CD14-positive monocyte (primary cell): ENCODE results near the gene NDUFA8. TPM values are rescaled to one million over a fixed set of nuclear protein-coding genes. Genes with fewer than 3 reads are reported as not detected.

ENCODE experiments used
- DNase-seq, 3 donors: peaks; one replicate each; pipeline ENCODE4 v3.0.0-alpha.2; 2011 to 2022
- H2AFZ ChIP-seq: 2 replicates; pipeline ENCODE4 v1.6.0; 2012; ENCODE audit warnings: mild to moderate bottlenecking, low read depth, low read length, inconsistent platforms; ENCODE audit not compliant: insufficient read depth, poor library complexity, severe bottlenecking
- H3K27ac ChIP-seq, 2 donors: 1 replicate in 1 of 2; 2 replicates in 1 of 2; pipeline ENCODE4 v1.5.1; 2012 to 2013; ENCODE audit warnings: low read length in 2 of 2, control low read depth in 1 of 2, inconsistent platforms in 1 of 2, low read depth in 1 of 2, mild to moderate bottlenecking in 1 of 2
- H3K27me3 ChIP-seq, 2 donors: one replicate each; pipeline versions ENCODE4 v1.6.0 to v1.6.1; 2011 to 2013; ENCODE audit warnings: low read length in 2 of 2; ENCODE audit not compliant: control insufficient read depth in 2 of 2, insufficient read depth in 2 of 2
- H3K36me3 ChIP-seq, 2 donors: replicated peaks in 1 of 2; 1 replicate in 1 of 2; 2 replicates in 1 of 2; pipeline versions ENCODE4 v1.5.1 to v1.6.1; 2012 to 2013; ENCODE audit warnings: low read length in 2 of 2, control low read depth in 1 of 2, inconsistent platforms in 1 of 2, mild to moderate bottlenecking in 1 of 2; ENCODE audit not compliant: insufficient read depth in 2 of 2, control insufficient read depth in 1 of 2
- H3K4me1 ChIP-seq, 2 donors: 1 replicate in 1 of 2; 2 replicates in 1 of 2; pipeline versions ENCODE4 v1.5.1 to v1.6.1; 2012 to 2013; ENCODE audit warnings: low read length in 2 of 2, control low read depth in 1 of 2, inconsistent platforms in 1 of 2, mild to moderate bottlenecking in 1 of 2, moderate library complexity in 1 of 2; ENCODE audit not compliant: insufficient read depth in 2 of 2, control insufficient read depth in 1 of 2
- H3K4me2 ChIP-seq: replicated peaks from 2 replicates; pipeline ENCODE3; 2012; ENCODE audit warnings: low read length, moderate library complexity, mild to moderate bottlenecking; ENCODE audit not compliant: poor library complexity, severe bottlenecking; ENCODE audit errors: extremely low read depth
- H3K4me3 ChIP-seq, 3 experiments: fragments of 200-600 bp in 1 of 3; sonication (generic) in 1 of 3; replicated peaks in 1 of 3; 1 replicate in 2 of 3; 2 replicates in 1 of 3; pipeline ENCODE4 v1.5.1; 2011 to 2013; ENCODE audit warnings: low read length in 3 of 3, mild to moderate bottlenecking in 3 of 3, control low read depth in 2 of 3, low read depth in 2 of 3, inconsistent platforms in 1 of 3, moderate library complexity in 1 of 3
- H3K79me2 ChIP-seq: 2 replicates; pipeline ENCODE4 v1.6.0; 2012; ENCODE audit warnings: mild to moderate bottlenecking, control low read depth, inconsistent platforms, low read length, moderate library complexity; ENCODE audit not compliant: insufficient read depth
- H3K9ac ChIP-seq: 2 replicates; pipeline ENCODE4 v1.6.0; 2017; ENCODE audit warnings: low read length, mild to moderate bottlenecking; ENCODE audit not compliant: insufficient read depth, poor library complexity, severe bottlenecking
- H3K9me3 ChIP-seq, 2 donors: replicated peaks in 1 of 2; 1 replicate in 1 of 2; 2 replicates in 1 of 2; pipeline versions ENCODE4 v1.5.1 to v1.6.1; 2012 to 2013; ENCODE audit warnings: low read length in 2 of 2, control low read depth in 1 of 2; ENCODE audit not compliant: control insufficient read depth in 1 of 2, insufficient read depth in 1 of 2
- H4K20me1 ChIP-seq: 2 replicates; pipeline ENCODE4 v1.6.0; 2012; ENCODE audit warnings: mild to moderate bottlenecking, low read length, control low read depth, moderate library complexity; ENCODE audit not compliant: insufficient read depth
- H3K27ac Mint-ChIP-seq, 7 donors: one replicate each; pipeline ENCODE4 v1.8.0; 2020; ENCODE audit warnings: mild to moderate bottlenecking in 7 of 7, mixed read lengths in 7 of 7, moderate library complexity in 6 of 7, inconsistent platforms in 2 of 7
- H3K27me3 Mint-ChIP-seq, 3 donors: one replicate each; pipeline ENCODE4 v1.8.0; 2021 to 2022; ENCODE audit warnings: low read depth in 3 of 3, mild to moderate bottlenecking in 3 of 3, mixed read lengths in 3 of 3, moderate library complexity in 3 of 3, inconsistent platforms in 1 of 3
- H3K36me3 Mint-ChIP-seq, 2 donors: one replicate each; pipeline ENCODE4 v1.8.0; 2020; ENCODE audit warnings: mixed read lengths in 2 of 2, inconsistent platforms in 1 of 2, mild to moderate bottlenecking in 1 of 2
- H3K4me1 Mint-ChIP-seq: one replicate; pipeline ENCODE4 v1.8.0; 2020; ENCODE audit warnings: mild to moderate bottlenecking, mixed read lengths
- H3K4me3 Mint-ChIP-seq, 2 donors: one replicate each; pipeline ENCODE4 v1.8.0; 2020; ENCODE audit warnings: mild to moderate bottlenecking in 2 of 2, mixed read lengths in 2 of 2, moderate library complexity in 1 of 2
- H3K9me3 Mint-ChIP-seq, 7 donors: one replicate each; pipeline ENCODE4 v1.8.0; 2020 to 2022; ENCODE audit warnings: mixed read lengths in 7 of 7, mild to moderate bottlenecking in 6 of 7, moderate library complexity in 6 of 7, inconsistent platforms in 2 of 7
- WGBS: methylation state at CpG from one replicate; pipeline ENCODE4 v1.1.5; 2013; ENCODE audit warnings: missing lambda C conversion rate; ENCODE audit not compliant: insufficient coverage; 5-methylcytosine and 5-hydroxymethylcytosine counted together
- intact Hi-C, 2 donors: fragments of 100-400 bp; cut with micrococcal nuclease; formaldehyde crosslinking; loops; one replicate each; pipeline versions ENCODE4 v1.15.0 to v1.15.1; 2023
- polyA plus RNA-seq, 3 donors: library from polyadenylated mRNA; depleted of rRNA in 1 of 3; unstranded in 2 of 3; stranded (reverse) in 1 of 3; fragments of 300-500 nt in 2 of 3; fragments of >200 nt in 1 of 3; fragmentation: Illumina TruSeq in 2 of 3; gene quantifications; 1 replicate in 2 of 3; 2 replicates in 1 of 3; pipeline ENCODE4 v1.2.3, GENCODE V29; 2012 to 2021
- TF ChIP-seq, protein P1 (sequence below): fragments of 200-600 bp; IDR thresholded peaks from one replicate; pipeline ENCODE4 v1.8.0; 2022; ENCODE audit warnings: antibody characterized with exemption, mild to moderate bottlenecking

Gene NDUFA8
- polyA plus RNA-seq, 3 donors: 19.6 to 71.2 (median 63.5) TPM

GRCh38 chr9:122107291-122107805 lies 52.2 kb downstream of the NDUFA8 start:
- H3K4me3 Mint-ChIP-seq: no peak overlapping the region
- Histone ChIP-seq H2AFZ (no peak overlapping the region), H3K79me2 (no peaks in the 10 kb centered on the region), H3K9me3 (peaks cover 0 to 3% of the 10 kb centered on the region in 2 donors), H3K4me3 (no peak overlapping the region), H3K27ac (no peak overlapping the region), H3K9ac (no peak overlapping the region), H3K4me2 (no peak overlapping the region), H3K36me3 (no peaks in the 10 kb centered on the region), H3K27me3 (no peaks in the 10 kb centered on the region), H4K20me1 (no peaks in the 10 kb centered on the region), H3K4me1 (no peaks in the 10 kb centered on the region)
- TF ChIP-seq, protein P1, sequence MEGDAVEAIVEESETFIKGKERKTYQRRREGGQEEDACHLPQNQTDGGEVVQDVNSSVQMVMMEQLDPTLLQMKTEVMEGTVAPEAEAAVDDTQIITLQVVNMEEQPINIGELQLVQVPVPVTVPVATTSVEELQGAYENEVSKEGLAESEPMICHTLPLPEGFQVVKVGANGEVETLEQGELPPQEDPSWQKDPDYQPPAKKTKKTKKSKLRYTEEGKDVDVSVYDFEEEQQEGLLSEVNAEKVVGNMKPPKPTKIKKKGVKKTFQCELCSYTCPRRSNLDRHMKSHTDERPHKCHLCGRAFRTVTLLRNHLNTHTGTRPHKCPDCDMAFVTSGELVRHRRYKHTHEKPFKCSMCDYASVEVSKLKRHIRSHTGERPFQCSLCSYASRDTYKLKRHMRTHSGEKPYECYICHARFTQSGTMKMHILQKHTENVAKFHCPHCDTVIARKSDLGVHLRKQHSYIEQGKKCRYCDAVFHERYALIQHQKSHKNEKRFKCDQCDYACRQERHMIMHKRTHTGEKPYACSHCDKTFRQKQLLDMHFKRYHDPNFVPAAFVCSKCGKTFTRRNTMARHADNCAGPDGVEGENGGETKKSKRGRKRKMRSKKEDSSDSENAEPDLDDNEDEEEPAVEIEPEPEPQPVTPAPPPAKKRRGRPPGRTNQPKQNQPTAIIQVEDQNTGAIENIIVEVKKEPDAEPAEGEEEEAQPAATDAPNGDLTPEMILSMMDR: no peak
- intact Hi-C loops: no loop called here
- H3K4me1 Mint-ChIP-seq: no peaks in the 10 kb centered on the region
- 97% methylated on average over 3 of the region's 7 CpGs for WGBS
- DNase-seq: no peak
- H3K27ac Mint-ChIP-seq: peak overlapping the region in 1 of 7 donors; percentile 38
- no peaks in the 10 kb centered on the region for H3K36me3 Mint-ChIP-seq
- H3K27me3 Mint-ChIP-seq: peaks cover 0 to 4% (median 3%) of the 10 kb centered on the region in 3 donors
- peaks cover 7 to 12% (median 7%) of the 10 kb centered on the region in 7 donors for H3K9me3 Mint-ChIP-seq

DNA sequence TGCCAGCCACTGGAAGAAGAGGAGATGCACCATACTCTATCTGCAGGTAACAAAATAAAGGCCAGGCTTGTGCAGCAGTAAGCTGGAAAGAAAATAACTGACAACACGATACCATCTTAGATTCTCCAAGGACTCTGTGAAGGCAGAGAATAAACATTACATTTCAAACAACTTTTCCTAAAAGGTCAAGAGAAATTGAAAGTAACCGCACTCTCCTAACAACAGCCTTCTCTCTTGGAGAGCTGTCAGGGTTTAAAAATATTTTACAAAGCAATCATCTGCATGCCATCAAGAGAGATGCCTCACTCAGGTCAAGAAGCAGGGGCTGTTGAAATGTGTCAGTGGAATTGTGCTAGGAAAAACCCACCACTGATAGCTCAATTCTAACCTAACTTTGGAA lies 53.0 kb downstream of the NDUFA8 start:
- Histone ChIP-seq H3K4me3 (no peak overlapping the region), H3K27ac (no peak overlapping the region), H3K79me2 (no peaks in the 10 kb centered on the region), H3K9ac (no peak overlapping the region), H4K20me1 (no peaks in the 10 kb centered on the region), H3K9me3 (peaks cover 0 to 3% of the 10 kb centered on the region in 2 donors), H3K27me3 (no peaks in the 10 kb centered on the region), H3K4me1 (no peaks in the 10 kb centered on the region), H2AFZ (no peak overlapping the region), H3K4me2 (no peak overlapping the region), H3K36me3 (no peaks in the 10 kb centered on the region)
- H3K36me3 Mint-ChIP-seq: no peaks in the 10 kb centered on the region
- 80% methylated on average over 1 of the region's 2 CpGs for WGBS
- intact Hi-C loops: no loop called here
- peaks cover 7 to 12% (median 7%) of the 10 kb centered on the region in 7 donors for H3K9me3 Mint-ChIP-seq
- H3K4me3 Mint-ChIP-seq: no peak overlapping the region
- DNase-seq: no peak
- H3K4me1 Mint-ChIP-seq: no peaks in the 10 kb centered on the region
- no peak overlapping the region for H3K27ac Mint-ChIP-seq
- TF ChIP-seq, protein P1: no peak
- H3K27me3 Mint-ChIP-seq: peaks cover 2 to 4% (median 3%) of the 10 kb centered on the region in 3 donors
